ENCODE data around the gene PPP1R26. TPM values are rescaled to one million over a fixed set of nuclear protein-coding genes. Genes with fewer than 3 reads are reported as not detected.
"Not testable (repeated sequence)": the region's sequence is repeated elsewhere in the genome, so short reads cannot be mapped to it uniquely, and the experiment has no call there.

PPP1R26 gene
- polyA plus RNA-seq, 12 donors, result 9.2 to 15.6 (median 10.6) TPM; not detected in 1

DNA sequence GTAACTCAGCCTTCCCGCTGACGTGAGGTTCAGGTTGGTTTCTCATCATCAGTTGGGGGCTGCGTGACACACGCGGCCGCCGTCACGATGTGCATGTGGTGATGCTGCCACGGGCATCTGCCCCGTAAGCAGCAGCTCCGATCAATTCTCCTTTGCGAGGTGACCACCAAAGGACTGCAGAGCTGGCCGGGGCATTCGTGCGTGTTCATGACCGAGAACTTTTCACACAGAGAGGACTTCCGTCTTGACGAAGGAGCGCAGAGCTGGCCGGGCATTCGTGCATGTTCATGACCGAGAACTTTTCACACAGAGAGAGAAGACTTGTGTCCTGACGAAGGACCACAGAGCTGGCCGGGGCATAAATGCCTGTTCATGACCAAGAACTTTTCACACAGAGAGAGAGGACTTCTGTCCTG lies 37.8 kb downstream of the PPP1R26 start:
- DNase-seq, result no peak

DNA sequence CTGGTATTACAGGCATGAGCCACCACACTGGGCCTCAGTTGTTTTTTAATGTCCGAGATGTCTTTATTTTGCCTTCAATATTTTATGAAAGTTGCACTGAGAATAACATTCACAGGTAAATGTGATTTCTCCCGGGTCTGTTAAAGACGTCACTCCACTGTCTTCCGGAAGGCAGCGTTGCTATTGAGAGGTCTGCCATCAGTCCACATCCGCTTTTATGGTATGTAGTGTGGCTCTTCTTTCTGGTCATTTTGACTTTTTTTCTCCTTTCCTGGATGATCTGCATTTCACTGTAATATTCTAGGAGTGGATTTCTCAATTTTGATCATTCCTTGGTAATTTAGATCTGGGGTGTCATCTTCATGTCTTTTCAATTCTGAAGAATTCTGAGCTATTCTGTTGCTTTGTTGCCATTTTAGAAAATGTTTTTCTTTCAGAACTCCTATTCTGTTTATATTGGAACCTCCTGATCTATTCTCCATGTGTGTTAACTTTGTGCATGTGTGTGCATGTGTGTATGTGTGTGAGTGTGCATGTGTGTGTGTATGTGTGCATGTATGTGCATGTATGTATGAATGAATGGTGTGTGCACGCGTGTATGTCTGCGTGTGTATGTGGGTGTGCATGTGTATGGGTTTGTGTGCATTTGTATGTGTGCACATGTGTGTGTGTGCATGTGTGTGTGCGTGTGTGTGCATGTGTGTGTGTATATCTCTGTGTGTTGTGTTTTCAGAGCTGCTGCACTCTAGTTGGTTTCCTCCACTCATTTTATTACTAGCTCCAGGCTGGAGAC lies 39.8 kb downstream of the PPP1R26 start:
- DNase-seq, result no peak

DNA sequence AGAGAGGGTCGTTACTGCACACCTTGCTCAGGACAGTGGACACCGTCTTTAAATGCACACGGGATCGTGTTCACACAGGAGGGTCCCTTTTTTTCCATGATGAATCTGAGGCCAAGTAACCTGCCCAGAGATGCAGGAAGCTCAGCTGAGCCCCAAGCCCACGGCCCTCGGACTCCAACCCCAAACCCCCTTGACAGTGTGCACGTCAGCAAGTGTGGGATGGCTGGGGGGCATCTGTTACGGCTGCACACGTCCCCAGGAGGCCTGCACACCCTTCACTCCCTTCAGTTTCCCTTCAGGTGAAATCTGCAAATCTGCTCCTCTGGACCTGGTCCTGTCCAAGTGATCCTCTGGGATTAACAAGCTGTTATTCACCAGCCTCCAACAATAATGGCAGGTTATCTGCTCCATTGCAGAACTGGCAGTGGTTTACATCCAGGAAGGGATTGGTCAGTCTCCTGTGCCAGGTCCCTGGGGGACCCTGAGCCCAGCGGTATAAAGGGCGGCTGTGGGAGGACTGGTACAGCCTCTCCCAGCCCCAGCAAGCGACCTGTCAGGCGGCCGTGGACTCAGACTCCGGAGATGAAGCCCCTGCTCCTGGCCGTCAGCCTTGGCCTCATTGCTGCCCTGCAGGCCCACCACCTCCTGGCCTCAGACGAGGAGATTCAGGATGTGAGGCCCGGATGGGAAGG lies 41.5 kb downstream of the PPP1R26 start, which contains the start of gene LCN1:
Gene LCN1 (plus strand): TSS at position 525 of the 692 bp plus-strand sequence. CDS start 58 bp downstream, at position 583.
- no peak for DNase-seq

DNA sequence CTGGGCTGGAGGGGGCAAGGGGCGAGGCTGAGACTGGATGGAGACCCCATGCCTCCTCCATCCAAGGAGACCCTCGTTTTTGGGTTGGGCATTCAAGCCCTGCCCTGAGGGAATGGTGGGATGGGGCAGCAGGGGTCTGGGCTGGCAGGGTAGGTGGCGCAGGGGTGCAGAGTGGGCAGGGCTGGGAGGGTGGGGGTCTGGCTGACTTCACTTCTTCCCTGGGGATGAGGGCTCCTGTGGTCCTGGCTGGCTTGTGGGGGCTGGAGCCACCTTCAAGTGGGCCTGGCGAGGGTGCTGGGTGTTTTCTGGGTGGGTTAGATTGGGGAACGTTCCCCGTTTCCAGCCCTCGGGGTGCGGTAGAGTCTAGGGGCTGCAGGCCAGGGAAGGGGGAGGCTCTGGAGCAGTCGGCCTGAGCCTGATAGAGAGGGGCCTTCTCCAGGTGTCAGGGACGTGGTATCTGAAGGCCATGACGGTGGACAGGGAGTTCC lies 42.1 kb downstream of the PPP1R26 start:
- no peak for DNase-seq

DNA sequence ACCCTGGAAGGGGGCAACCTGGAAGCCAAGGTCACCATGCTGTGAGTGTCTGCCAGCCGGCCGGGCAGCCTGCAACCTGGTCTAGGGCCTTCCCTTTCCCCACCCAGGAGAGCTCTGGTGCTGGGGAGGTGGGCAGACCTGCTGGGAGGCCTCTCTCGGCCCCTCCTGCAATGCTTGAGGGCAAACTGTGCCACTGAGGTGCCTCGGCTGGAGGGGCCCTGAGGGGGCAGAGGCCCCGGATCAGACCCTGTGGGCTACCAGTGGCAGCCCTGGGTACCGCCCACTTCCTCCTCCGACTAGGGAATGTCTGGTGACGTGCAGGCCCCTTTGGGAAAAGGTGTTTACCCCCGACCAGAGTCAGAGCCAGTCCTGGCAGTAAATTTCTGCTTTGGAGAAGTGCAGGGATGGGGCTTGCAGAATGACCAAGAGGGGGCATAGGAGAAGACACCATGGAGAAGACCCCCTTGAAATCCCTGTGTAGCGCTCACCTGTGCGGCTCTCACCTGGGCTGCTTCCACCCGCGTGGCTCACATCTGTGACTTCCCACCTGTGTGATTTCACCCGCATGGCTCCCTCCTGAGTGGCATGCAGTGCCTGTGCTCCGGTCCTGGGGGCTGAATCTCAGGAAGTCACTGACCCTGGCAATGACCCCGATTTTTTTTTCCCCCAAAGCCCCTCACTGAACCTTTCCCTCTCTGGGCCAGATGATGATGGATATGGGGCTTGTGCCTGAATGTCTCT lies 42.7 kb downstream of the PPP1R26 start:
- DNase-seq, result no peak

DNA sequence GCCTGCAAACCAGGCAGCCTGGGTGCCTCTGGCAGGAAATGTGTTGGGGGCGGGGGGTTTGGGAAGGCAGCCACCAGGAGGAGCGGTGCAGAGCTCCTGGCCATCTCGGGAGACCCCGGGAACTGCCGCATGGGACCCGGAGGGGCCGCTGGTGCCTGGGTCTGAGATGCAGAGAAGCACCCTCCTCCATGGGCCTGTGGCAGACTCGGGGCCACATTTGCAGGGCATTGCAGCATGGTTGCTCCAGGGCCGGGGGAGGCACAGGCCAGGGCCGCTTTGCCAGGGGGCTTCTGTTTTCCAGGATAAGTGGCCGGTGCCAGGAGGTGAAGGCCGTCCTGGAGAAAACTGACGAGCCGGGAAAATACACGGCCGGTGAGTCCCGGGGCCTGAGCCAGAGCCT lies 43.3 kb downstream of the PPP1R26 start:
- no peak for DNase-seq

DNA sequence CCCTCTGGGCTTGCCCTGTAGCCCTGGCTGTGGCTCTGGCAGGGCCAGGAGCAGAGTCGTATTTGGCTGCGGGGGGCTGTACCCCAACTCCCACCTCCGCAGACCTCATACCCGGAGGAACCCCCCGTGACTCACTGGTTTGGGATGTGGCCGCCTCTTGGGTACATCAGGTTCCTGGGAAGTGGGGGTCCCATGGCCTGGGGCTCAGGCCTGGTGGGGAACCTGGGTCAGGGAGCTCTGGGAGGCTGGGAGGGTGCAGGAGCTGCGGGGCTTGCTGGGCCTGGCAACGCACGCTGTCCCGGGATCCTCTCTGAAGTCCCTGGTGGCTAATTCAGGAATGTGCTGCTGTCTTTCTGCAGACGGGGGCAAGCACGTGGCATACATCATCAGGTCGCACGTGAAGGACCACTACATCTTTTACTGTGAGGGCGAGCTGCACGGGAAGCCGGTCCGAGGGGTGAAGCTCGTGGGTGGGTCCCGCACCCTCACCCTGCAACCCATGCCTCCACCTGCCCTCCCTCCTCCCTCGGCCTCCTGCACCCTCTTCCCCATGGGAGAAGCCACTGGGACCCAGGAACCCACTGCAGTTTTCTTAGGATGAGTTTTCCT lies 44.0 kb downstream of the PPP1R26 start:
- no peak for DNase-seq

DNA sequence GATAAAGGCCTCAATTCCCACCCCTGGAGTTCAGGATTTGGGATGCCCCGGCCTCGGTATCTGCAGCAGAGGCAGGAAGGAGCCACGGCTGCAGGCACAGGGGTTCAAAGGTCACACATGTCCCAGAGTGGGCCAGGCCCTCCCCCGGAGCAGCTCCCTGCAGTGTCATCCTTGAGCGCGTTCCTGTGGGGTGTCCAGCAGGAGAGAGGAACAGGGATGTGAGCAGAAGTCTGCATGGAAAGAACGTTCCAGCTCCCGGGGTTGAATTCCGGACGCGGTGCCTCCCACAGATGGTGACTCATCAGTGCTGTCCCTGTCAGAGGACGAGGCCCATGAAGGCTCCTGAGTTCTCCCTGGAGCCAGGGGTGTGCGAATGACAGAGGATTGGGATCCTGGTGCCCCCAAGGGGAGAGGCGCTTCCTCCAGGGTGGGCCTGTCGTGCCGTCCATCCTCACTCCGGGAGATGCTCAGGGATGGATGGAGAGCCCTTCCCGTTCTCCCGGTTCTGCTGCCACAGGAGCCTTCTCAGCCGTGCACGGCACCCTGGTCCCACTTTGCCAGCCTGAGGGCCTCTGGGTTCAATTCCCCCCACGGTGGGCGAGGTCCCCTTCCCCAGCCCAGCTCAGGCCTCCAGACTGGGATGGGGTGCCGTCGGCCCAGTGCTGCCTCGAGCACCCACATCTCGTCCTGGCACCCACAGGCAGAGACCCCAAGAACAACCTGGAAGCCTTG lies 44.7 kb downstream of the PPP1R26 start:
- DNase-seq, result no peak

DNA sequence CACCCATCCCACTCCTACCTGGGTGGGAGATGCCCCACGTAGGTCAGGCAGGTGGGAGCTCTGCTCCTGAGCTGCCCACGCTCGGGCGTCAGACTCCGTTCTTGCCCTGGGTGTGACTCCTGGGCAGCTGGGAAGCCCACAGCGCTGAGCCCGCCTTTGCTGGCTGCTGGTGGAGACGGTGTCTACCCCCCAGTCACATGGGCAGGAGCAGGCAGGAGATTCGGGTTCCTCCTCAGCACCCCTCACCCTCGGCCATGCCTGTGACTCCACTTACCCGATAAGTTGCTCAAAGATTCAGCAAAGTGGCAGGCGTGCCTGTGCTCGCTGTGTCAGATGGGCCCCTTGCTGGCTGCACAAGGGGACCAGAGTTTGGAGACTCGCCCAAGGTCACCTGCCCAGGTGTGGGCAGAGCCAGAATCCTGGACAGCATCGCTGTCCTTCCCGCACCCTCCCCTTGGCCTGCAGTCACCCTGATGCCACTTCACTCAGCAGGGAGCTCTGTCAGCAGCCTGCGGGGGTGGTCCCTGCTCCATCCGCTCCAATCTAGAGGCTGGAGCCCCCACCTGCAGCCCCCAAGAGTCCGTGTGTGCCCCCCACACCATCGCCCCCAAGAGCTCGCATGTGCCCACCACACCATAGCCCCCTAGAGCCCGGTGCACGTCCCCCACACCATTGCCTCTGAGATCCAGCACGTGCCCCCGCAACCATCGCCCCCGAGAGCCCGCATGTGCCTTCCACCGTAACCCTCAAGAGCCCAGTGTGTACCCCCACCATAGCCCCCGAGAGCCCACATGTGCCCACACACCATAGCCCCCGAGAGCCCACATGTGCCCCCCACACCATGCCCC lies 45.9 kb downstream of the PPP1R26 start:
- DNase-seq, result no peak

DNA sequence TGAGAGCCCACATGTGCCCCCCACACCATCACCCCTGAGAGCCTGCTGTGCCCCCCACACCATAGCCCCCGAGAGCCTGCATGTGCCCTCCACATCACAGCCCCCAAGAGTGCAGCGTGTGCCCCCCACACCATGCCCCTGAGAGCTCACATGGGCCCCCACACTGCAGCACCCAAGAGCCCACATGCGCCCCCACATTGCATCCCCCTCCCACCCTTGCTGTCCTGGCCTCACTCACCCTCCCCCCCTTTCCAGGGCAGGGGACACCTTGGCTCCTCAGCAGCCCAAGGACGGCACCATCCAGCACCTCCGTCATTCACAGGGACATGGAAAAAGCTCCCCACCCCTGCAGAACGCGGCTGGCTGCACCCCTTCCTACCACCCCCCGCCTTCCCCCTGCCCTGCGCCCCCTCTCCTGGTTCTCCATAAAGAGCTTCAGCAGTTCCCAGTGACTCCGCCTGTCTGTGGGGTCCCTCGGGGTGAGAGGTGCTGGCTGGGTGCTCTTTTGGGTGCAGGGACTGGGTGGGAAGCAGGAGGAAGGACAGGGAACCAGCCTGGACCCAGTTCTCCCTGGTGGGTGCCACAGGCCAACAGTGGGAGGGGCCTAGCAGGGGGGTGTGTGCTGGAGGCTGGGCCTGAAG lies 46.6 kb downstream of the PPP1R26 start:
- DNase-seq, result no peak

DNA sequence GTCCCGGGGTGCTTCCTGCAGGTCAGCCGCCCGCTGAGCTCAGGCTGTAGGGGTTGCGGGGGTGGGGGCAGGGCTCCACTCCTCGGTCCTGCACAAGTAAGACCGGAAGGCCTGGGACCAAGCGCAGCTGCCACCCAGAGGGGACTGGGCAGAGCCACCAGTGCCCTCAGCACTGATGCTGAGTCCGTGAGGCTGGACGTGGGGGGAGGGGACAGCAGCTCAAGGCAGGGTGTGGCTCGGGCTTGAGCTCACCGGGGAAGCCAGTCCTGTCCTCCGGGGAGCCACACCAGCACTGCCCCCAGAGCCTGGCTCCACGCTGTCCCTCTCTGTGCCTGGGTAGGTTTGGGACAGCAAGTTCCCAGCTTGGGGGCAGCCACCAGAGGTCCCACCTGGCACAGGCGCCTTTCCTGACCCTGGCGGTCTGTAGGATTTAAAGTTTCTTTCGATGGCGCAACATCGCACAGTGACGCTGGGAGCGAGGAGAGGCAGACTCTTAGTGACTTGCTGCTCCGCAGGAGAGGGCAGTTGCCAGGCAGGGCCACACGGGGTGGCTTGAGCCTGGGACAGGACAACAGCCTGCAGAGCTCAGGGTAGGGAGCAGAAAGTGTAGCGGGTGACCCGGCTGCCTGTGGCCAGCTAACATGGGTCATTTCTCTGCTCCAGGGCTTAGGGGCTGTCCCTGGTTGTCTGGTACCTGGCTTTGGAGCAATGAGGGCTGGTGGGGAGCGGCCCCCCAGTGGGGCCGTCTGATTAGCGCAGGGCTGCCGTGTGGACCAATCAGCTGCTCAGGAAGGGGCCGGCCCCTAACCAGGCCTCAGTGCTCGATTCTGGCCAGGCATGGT lies 47.4 kb downstream of the PPP1R26 start:
- DNase-seq, result no peak

DNA sequence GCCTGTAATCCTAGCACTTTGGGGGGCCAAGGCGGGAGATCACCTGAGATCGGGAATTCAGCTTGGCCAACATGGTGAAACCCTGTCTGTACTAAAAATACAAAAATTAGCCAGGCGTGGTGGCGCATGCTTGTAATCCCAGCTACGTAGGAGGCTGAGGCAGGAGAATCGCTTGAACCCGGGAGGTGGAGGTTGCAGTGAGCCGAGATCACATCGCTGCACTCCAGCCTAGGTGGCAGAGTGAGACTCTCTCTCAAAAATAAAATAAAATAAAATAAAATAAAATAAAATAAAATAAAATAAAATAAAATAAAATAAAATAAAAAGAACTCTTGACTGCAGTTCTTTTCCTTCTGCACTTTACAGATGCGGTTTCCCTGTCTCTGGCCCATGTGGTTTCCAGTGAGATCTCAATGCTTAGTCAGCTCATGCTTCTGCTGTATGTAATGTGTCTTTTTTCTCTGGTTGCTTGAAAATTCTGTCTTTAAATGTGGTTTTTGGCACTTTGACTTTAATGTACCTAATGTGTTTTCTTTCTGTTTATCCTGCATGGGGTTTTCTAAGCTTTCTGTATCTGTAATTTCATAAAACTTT lies 49.4 kb downstream of the PPP1R26 start:
- not testable (repeated sequence) for DNase-seq

DNA sequence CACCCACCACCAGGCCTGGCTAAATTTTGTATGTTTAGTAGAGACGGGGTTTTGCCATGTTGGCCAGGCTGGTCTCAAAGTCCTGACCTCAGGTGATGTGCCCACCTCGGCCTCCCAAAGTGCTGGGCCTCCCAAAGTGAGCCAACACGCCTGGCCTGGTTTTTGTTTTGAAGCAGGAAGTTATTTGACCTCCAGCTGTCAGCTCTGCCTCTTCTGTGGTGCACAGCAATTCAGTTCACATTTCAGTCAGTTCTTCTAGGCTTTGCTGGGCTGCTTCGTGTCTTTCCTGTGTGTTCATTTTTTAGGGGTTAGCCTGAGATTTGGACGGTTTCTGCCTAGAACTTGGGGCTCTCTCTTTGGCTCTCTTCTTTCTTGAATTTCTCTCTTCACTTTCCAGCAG lies 50.6 kb downstream of the PPP1R26 start:
- DNase-seq, result no peak

DNA sequence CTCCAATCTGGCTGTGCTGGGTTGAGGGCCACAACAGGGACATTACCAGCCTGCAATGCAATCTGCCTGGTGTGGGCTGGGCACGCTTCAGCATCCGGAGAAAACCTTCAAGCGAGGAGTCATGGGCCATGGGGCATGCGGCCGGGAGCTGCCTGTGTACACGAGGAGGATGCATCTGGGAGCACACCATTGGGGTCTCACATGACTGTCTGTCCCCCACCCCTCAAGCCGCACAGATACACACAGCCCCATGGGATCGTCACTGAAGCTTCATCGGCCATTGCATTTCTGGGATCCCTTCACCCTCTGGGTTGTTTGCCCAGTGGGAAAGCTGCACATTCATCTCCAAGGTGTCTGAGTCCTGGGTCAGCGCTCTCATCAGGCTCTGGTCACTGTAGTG lies 51.5 kb downstream of the PPP1R26 start:
- DNase-seq, result no peak

DNA sequence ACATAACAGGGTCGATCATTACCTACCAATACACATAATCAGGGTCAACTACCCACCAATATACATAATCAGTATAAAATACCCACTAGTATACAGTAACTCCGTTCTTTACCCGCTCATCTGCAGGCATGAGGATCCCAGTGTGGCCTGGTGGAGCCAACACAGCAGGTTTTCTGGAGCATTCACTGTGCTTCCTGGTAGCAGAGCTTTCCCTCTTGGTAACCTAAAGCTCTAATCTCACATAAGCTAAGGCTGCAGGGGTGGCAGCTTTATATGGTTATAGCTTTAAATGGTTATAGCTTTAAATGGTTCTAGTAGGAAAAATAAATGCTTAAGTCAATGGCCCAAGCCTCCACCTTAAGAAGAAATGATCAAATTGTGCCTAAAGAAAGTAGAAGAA lies 53.5 kb downstream of the PPP1R26 start:
- DNase-seq, result no peak

DNA sequence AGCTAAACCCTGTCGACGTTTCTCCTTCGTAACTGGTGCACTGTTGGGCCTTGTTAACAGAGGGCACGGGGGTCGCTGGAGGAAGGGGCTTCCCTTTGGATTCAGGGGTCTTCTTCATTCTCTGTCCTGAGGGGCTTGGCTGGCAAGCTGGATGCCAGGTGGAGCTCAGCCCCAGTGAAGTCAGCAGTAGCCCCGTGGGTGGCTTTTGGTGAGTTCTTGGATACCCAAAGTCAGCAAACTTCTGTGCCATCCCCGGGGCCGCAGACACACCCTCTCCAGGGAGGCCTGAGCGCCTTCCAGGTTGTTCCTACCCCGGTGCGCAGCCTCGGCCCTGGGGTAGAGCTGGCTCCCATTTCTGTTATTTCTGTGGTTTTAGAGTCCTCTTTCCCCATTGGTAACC lies 54.1 kb downstream of the PPP1R26 start:
- DNase-seq, result no peak

DNA sequence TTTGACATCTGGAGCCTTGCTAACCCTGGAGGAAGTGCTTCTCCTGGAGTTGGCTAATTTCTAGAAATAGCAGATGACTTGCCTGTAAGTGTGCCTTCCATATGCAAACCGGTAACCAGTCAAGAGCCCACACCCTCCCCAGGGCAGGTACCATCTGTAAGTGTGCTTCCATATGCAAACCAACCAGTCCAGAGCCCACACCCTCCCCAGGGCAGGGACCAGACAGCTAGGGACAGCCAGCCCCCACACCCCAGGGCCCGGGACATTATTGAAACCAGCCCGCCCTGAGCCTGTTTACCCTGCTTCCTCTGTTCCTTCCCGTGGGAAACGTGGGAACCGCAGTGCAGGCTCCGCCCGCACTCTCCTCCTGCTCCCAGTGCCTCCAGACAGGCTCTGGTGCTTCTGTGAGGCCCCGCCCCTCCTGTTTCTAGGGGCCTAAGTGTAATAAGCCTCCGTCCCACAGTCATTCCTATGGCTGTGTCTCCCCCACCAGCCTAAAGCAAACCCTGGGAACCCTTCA lies 54.7 kb downstream of the PPP1R26 start:
- not testable (repeated sequence) for DNase-seq

DNA sequence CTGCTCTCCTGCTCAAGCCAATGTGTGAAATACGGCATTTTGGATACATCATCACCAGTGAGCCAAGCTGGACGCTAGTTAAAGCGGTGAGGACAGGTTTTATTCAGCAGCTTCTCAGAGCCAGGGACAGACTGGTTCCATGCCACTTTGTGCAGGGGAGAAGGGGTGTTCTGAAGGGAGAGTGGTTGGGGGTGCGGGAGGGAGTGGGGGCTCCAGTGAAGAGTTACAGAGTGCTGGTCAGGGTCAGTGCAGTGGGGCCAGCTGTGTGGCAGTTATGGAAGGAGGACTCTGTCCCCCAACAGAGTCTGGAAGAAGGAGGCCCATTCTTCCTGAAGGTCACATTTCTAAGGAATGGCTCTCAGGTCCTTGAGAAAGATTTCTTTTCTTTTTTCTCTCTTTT lies 55.2 kb downstream of the PPP1R26 start:
- not testable (repeated sequence) for DNase-seq

Data from muscle of arm (tissue), 12 donors.